Measurements from ENCODE around the gene KCNIP3. TPM values are rescaled to one million over a fixed set of nuclear protein-coding genes. Genes with fewer than 3 reads are reported as not detected.

Gene KCNIP3
- total RNA-seq, 1 donor from 2014 or later = 9.2 TPM

- H3K27me3 Mint-ChIP-seq (ENCODE audit: low read depth) = no peaks in the 10 kb centered on the region
- no peaks in the 10 kb centered on the region for H3K36me3 Mint-ChIP-seq
- H3K4me1 Mint-ChIP-seq = peaks cover 13% of the 10 kb centered on the region
- DNase-seq (ENCODE audit: low spot score in 2 of 2, unreplicated experiment in 2 of 2) = peak in 1 of 2 experiments; percentile 11
- no peaks in the 10 kb centered on the region for H3K9me3 Mint-ChIP-seq
- H3K4me3 Mint-ChIP-seq = no peak overlapping the region
- TF ChIP-seq, protein P1, sequence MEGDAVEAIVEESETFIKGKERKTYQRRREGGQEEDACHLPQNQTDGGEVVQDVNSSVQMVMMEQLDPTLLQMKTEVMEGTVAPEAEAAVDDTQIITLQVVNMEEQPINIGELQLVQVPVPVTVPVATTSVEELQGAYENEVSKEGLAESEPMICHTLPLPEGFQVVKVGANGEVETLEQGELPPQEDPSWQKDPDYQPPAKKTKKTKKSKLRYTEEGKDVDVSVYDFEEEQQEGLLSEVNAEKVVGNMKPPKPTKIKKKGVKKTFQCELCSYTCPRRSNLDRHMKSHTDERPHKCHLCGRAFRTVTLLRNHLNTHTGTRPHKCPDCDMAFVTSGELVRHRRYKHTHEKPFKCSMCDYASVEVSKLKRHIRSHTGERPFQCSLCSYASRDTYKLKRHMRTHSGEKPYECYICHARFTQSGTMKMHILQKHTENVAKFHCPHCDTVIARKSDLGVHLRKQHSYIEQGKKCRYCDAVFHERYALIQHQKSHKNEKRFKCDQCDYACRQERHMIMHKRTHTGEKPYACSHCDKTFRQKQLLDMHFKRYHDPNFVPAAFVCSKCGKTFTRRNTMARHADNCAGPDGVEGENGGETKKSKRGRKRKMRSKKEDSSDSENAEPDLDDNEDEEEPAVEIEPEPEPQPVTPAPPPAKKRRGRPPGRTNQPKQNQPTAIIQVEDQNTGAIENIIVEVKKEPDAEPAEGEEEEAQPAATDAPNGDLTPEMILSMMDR (IDR thresholded peaks at IDR 0.05; ENCODE audit: unreplicated experiment) = no peak
- no peak overlapping the region for H3K27ac Mint-ChIP-seq
Observed at GRCh38 chr2:95272781-95273180, 24.4 kb upstream of the KCNIP3 start.

- DNase-seq (ENCODE audit: low spot score in 2 of 2, unreplicated experiment in 2 of 2) = peak in 1 of 2 experiments; percentile 34
Observed at GRCh38 chr2:95273566-95274290, 23.4 kb upstream of the KCNIP3 start.

DNA sequence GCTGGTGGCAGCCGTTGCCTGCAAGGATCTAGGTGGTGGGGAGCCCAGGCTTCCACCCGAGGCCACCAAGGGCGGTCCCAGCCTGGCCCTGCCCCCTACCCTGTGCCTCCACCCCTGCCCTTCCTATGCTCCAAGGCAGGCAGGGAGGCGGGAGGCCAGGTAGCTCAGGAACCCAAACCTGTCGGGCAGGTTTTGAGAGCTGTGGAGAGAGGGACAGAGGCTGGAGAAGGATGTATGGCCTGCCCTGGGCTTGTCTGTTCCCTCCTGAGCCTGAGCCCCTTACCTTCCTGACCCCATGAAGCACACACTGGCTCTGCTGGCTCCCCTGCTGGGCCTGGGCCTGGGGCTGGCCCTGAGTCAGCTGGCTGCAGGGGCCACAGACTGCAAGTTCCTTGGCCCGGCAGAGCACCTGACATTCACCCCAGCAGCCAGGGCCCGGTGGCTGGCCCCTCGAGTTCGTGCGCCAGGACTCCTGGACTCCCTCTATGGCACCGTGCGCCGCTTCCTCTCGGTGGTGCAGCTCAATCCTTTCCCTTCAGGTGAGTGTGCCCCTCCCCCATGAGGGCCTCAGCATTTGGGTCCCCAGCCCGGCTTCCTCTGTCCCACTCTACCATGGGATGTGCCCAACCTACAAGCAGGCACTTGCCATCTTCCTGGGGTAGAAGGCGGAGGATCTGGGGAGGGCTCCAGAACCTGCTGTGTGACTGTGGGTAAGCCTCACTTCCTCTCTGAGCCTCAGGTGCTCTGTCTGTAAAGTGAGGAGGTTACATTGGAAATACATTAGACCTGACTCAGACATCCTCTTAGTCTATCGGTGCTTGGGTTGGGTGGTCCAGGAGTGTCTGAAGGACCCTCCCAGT, 22.6 kb upstream of the KCNIP3 start, which contains the start of gene PROM2:
Gene PROM2 (plus strand): TSS at position 159 of the 860 bp plus-strand sequence. CDS start 137 bp downstream, at position 296.
- DNase-seq (ENCODE audit: low spot score in 2 of 2, unreplicated experiment in 2 of 2) = peak; percentile 10 to 59
- TF ChIP-seq, protein P1 (IDR thresholded peaks at IDR 0.05; ENCODE audit: unreplicated experiment) = no peak
- H3K36me3 Mint-ChIP-seq = no peaks in the 10 kb centered on the region
- H3K27me3 Mint-ChIP-seq (ENCODE audit: low read depth) = no peaks in the 10 kb centered on the region
- H3K4me3 Mint-ChIP-seq = peak within 1 kb of the TSS; percentile 51
- peaks cover 13% of the 10 kb centered on the region for H3K4me1 Mint-ChIP-seq
- no peaks in the 10 kb centered on the region for H3K9me3 Mint-ChIP-seq
- H3K27ac Mint-ChIP-seq = peak within 1 kb of the TSS; percentile 64

More at GRCh38 chr2:95273566-95274290, 23.4 kb upstream of the KCNIP3 start:
- H3K9me3 Mint-ChIP-seq = no peaks in the 10 kb centered on the region
- H3K4me3 Mint-ChIP-seq = no peak overlapping the region
- no peaks in the 10 kb centered on the region for H3K36me3 Mint-ChIP-seq
- H3K27me3 Mint-ChIP-seq (ENCODE audit: low read depth) = no peaks in the 10 kb centered on the region
- H3K4me1 Mint-ChIP-seq = peaks cover 13% of the 10 kb centered on the region
- H3K27ac Mint-ChIP-seq = no peak overlapping the region
- TF ChIP-seq, protein P1 (IDR thresholded peaks at IDR 0.05; ENCODE audit: unreplicated experiment) = no peak

- peak; percentile 6 to 36 for DNase-seq (ENCODE audit: low spot score in 2 of 2, unreplicated experiment in 2 of 2)
- Mint-ChIP-seq H3K36me3 (no peaks in the 10 kb centered on the region), H3K4me1 (peaks cover 13% of the 10 kb centered on the region), H3K9me3 (no peaks in the 10 kb centered on the region), H3K4me3 (peak overlapping the region; percentile 51), H3K27ac (peak overlapping the region; percentile 50), H3K27me3 (ENCODE audit: low read depth) (no peaks in the 10 kb centered on the region)
- TF ChIP-seq, protein P1 (IDR thresholded peaks at IDR 0.05; ENCODE audit: unreplicated experiment) = no peak
Observed at GRCh38 chr2:95275151-95275515, 22.0 kb upstream of the KCNIP3 start.

GRCh38 chr2:95275601-95276243, 21.4 kb upstream of the KCNIP3 start:
- Mint-ChIP-seq H3K36me3 (no peaks in the 10 kb centered on the region), H3K4me3 (no peak overlapping the region), H3K27me3 (ENCODE audit: low read depth) (no peaks in the 10 kb centered on the region), H3K9me3 (no peaks in the 10 kb centered on the region), H3K27ac (no peak overlapping the region), H3K4me1 (peaks cover 13% of the 10 kb centered on the region)
- DNase-seq (ENCODE audit: low spot score in 2 of 2, unreplicated experiment in 2 of 2) = peak; percentile 18 to 35
- TF ChIP-seq, protein P1 (IDR thresholded peaks at IDR 0.05; ENCODE audit: unreplicated experiment) = no peak
